Effector memory CD8-positive, alpha-beta T cell (primary cell): ENCODE results near the gene PIGN.
A peak's percentile ranks its signal among the peaks of the same experiment; 100 is the strongest.

ENCODE experiments used
- ATAC-seq: fragments of 150-1000 bp; cut with Tn5 transposase; replicated peaks from 2 replicates; pipeline ENCODE4 v1.10.0; 2021; ENCODE audit warnings: mild to moderate bottlenecking, moderate library complexity
- DNase-seq, 3 experiments: peaks; one replicate each; pipeline ENCODE4 v3.0.0; 2021
- H3K27ac Mint-ChIP-seq, 2 donors: one replicate each; pipeline ENCODE4 v1.8.0; 2022; ENCODE audit warnings: mild to moderate bottlenecking in 2 of 2, mixed read lengths in 2 of 2, moderate library complexity in 2 of 2
- H3K27me3 Mint-ChIP-seq, 2 donors: one replicate each; pipeline ENCODE4 v1.8.0; 2022; ENCODE audit warnings: mixed read lengths in 2 of 2
- H3K36me3 Mint-ChIP-seq: one replicate; pipeline ENCODE4 v1.8.0; 2022; ENCODE audit warnings: mild to moderate bottlenecking, moderate library complexity, mixed read lengths; ENCODE audit not compliant: insufficient read depth
- H3K4me1 Mint-ChIP-seq, 2 donors: one replicate each; pipeline ENCODE4 v1.8.0; 2022; ENCODE audit warnings: low read depth in 2 of 2, mixed read lengths in 2 of 2
- H3K4me3 Mint-ChIP-seq, 2 donors: one replicate each; pipeline ENCODE4 v1.8.0; 2022; ENCODE audit warnings: mild to moderate bottlenecking in 2 of 2, mixed read lengths in 2 of 2, moderate library complexity in 2 of 2
- H3K9me3 Mint-ChIP-seq, 2 donors: one replicate each; pipeline ENCODE4 v1.8.0; 2022; ENCODE audit warnings: mixed read lengths in 2 of 2

PIGN gene

GRCh38 chr18:62199629-62200028 lies 12.8 kb upstream of the PIGN start:
- H3K4me1 Mint-ChIP-seq = peaks cover 30 to 45% of the 10 kb centered on the region in 2 donors
- H3K27me3 Mint-ChIP-seq = no peaks in the 10 kb centered on the region
- peaks cover 9% of the 10 kb centered on the region for H3K36me3 Mint-ChIP-seq
- H3K9me3 Mint-ChIP-seq = no peaks in the 10 kb centered on the region
- H3K4me3 Mint-ChIP-seq = no peak overlapping the region
- ATAC-seq = no peak
- DNase-seq = no peak
- H3K27ac Mint-ChIP-seq = no peak overlapping the region

GRCh38 chr18:62198259-62198658 lies 11.4 kb upstream of the PIGN start:
- H3K4me1 Mint-ChIP-seq = peaks cover 38 to 56% of the 10 kb centered on the region in 2 donors
- no peaks in the 10 kb centered on the region for H3K27me3 Mint-ChIP-seq
- H3K36me3 Mint-ChIP-seq = peaks cover 5% of the 10 kb centered on the region
- H3K27ac Mint-ChIP-seq = peak overlapping the region in 1 of 2 donors; percentile 25
- no peak for ATAC-seq
- no peak overlapping the region for H3K4me3 Mint-ChIP-seq
- DNase-seq = no peak
- no peaks in the 10 kb centered on the region for H3K9me3 Mint-ChIP-seq

- no peak for DNase-seq
- Mint-ChIP-seq H3K36me3 (peaks cover 5% of the 10 kb centered on the region), H3K27me3 (no peaks in the 10 kb centered on the region), H3K27ac (no peak overlapping the region), H3K4me3 (no peak overlapping the region), H3K4me1 (peaks cover 49 to 61% of the 10 kb centered on the region in 2 donors), H3K9me3 (no peaks in the 10 kb centered on the region)
- no peak for ATAC-seq
Measured at GRCh38 chr18:62196980-62197379, 10.1 kb upstream of the PIGN start.

- Mint-ChIP-seq H3K4me1 (peaks cover 57 to 70% of the 10 kb centered on the region in 2 donors), H3K4me3 (peak overlapping the region; percentile 3 to 21), H3K27ac (peak overlapping the region in 1 of 2 donors; percentile 81), H3K27me3 (no peaks in the 10 kb centered on the region), H3K36me3 (peaks cover 7% of the 10 kb centered on the region), H3K9me3 (no peaks in the 10 kb centered on the region)
- DNase-seq (no peak), ATAC-seq (no peak)
Measured at GRCh38 chr18:62196079-62196478, 9.2 kb upstream of the PIGN start.

GRCh38 chr18:62189208-62189607 lies 2.4 kb upstream of the PIGN start:
- DNase-seq (no peak), ATAC-seq (no peak)
- Mint-ChIP-seq H3K27ac (peak overlapping the region in 1 of 2 donors; percentile 97), H3K27me3 (no peaks in the 10 kb centered on the region), H3K9me3 (no peaks in the 10 kb centered on the region), H3K4me1 (peaks cover 60 to 76% of the 10 kb centered on the region in 2 donors), H3K36me3 (peaks cover 19% of the 10 kb centered on the region), H3K4me3 (peak overlapping the region; percentile 98 to 100)

GRCh38 chr18:62187543-62188510 lies 971 bp upstream of the PIGN start:
- Mint-ChIP-seq H3K27ac (peak overlapping the region; percentile 97 to 98), H3K9me3 (no peaks in the 10 kb centered on the region), H3K4me1 (peaks cover 49 to 67% of the 10 kb centered on the region in 2 donors), H3K27me3 (no peaks in the 10 kb centered on the region), H3K4me3 (peak overlapping the region; percentile 98 to 100), H3K36me3 (peaks cover 19% of the 10 kb centered on the region)
- DNase-seq = peak; percentile 2 to 12 (median 12)
- no peak for ATAC-seq

- no peak for DNase-seq
- H3K36me3 Mint-ChIP-seq = peaks cover 19% of the 10 kb centered on the region
- peaks cover 36 to 53% of the 10 kb centered on the region in 2 donors for H3K4me1 Mint-ChIP-seq
- H3K27ac Mint-ChIP-seq = peak overlapping the region; percentile 97 to 98
- no peaks in the 10 kb centered on the region for H3K27me3 Mint-ChIP-seq
- no peak for ATAC-seq
- peak overlapping the region; percentile 98 to 100 for H3K4me3 Mint-ChIP-seq
- H3K9me3 Mint-ChIP-seq = no peaks in the 10 kb centered on the region
Measured at GRCh38 chr18:62186499-62186773, 420 bp downstream of the PIGN start.

GRCh38 chr18:62183578-62184195 lies 3.2 kb downstream of the PIGN start:
- no peak for ATAC-seq
- Mint-ChIP-seq H3K27me3 (no peaks in the 10 kb centered on the region), H3K9me3 (no peaks in the 10 kb centered on the region), H3K4me1 (peaks cover 16 to 28% of the 10 kb centered on the region in 2 donors), H3K36me3 (peaks cover 16% of the 10 kb centered on the region), H3K27ac (no peak overlapping the region), H3K4me3 (no peak overlapping the region)
- peak; percentile 51 to 58 (median 55) for DNase-seq

- H3K4me1 Mint-ChIP-seq = peaks cover 8 to 18% of the 10 kb centered on the region in 2 donors
Measured at GRCh38 chr18:62182220-62182619, 4.6 kb downstream of the PIGN start.

GRCh38 chr18:62179213-62179612 lies 7.6 kb downstream of the PIGN start:
- Mint-ChIP-seq H3K9me3 (no peaks in the 10 kb centered on the region), H3K27me3 (no peaks in the 10 kb centered on the region), H3K27ac (no peak overlapping the region), H3K36me3 (peaks cover 3% of the 10 kb centered on the region), H3K4me1 (peaks cover 5 to 9% of the 10 kb centered on the region in 2 donors), H3K4me3 (no peak overlapping the region)
- no peak for DNase-seq
- ATAC-seq = no peak

More at GRCh38 chr18:62182220-62182619, 4.6 kb downstream of the PIGN start:
- ATAC-seq (no peak), DNase-seq (no peak)
- Mint-ChIP-seq H3K9me3 (no peaks in the 10 kb centered on the region), H3K27me3 (no peaks in the 10 kb centered on the region), H3K27ac (no peak overlapping the region), H3K4me3 (no peak overlapping the region), H3K36me3 (peaks cover 13% of the 10 kb centered on the region)

GRCh38 chr18:62177271-62177670 lies 9.6 kb downstream of the PIGN start:
- no peaks in the 10 kb centered on the region for H3K27me3 Mint-ChIP-seq

GRCh38 chr18:62175521-62175920 lies 11.3 kb downstream of the PIGN start:
- Mint-ChIP-seq H3K27ac (peak overlapping the region in 1 of 2 donors; percentile 25), H3K27me3 (no peaks in the 10 kb centered on the region), H3K4me1 (peaks cover 1 to 4% of the 10 kb centered on the region in 2 donors), H3K9me3 (no peaks in the 10 kb centered on the region), H3K4me3 (no peak overlapping the region), H3K36me3 (no peaks in the 10 kb centered on the region)
- ATAC-seq (no peak), DNase-seq (no peak)

More at GRCh38 chr18:62177271-62177670, 9.6 kb downstream of the PIGN start:
- H3K4me3 Mint-ChIP-seq = no peak overlapping the region
- no peaks in the 10 kb centered on the region for H3K9me3 Mint-ChIP-seq
- H3K36me3 Mint-ChIP-seq = peaks cover 3% of the 10 kb centered on the region
- no peak overlapping the region for H3K27ac Mint-ChIP-seq
- no peak for DNase-seq
- ATAC-seq = no peak
- H3K4me1 Mint-ChIP-seq = peaks cover 1 to 4% of the 10 kb centered on the region in 2 donors

- Mint-ChIP-seq H3K27ac (no peak overlapping the region), H3K4me1 (peaks cover 1 to 3% of the 10 kb centered on the region in 2 donors), H3K27me3 (no peaks in the 10 kb centered on the region), H3K9me3 (no peaks in the 10 kb centered on the region), H3K4me3 (no peak overlapping the region), H3K36me3 (no peaks in the 10 kb centered on the region)
- DNase-seq (no peak), ATAC-seq (no peak)
Measured at GRCh38 chr18:62172298-62172697, 14.6 kb downstream of the PIGN start.

GRCh38 chr18:62170857-62171256 lies 16.0 kb downstream of the PIGN start:
- ATAC-seq (no peak), DNase-seq (no peak)
- no peaks in the 10 kb centered on the region for H3K36me3 Mint-ChIP-seq
- no peak overlapping the region for H3K4me3 Mint-ChIP-seq
- H3K27me3 Mint-ChIP-seq = no peaks in the 10 kb centered on the region
- H3K9me3 Mint-ChIP-seq = no peaks in the 10 kb centered on the region
- H3K27ac Mint-ChIP-seq = no peak overlapping the region
- peaks cover 0 to 1% of the 10 kb centered on the region in 2 donors for H3K4me1 Mint-ChIP-seq
